WTC11 (cell line): ENCODE results near the gene LDB3. TPM values are rescaled to one million over a fixed set of nuclear protein-coding genes. Genes with fewer than 3 reads are reported as not detected.

Experiments
- ATAC-seq: fragments of 200-7000 bp; cut with Tn5 transposase; 2 replicates; pipeline ENCODE4 v1.10.0; 2021; ENCODE audit warnings: mild to moderate bottlenecking, moderate library complexity
- CTCF ChIA-PET: fragments of 300-600 bp; sonication (Branson Sonifier 250); formaldehyde crosslinking; loops from one replicate; lab custom pipeline; 2021; ENCODE audit warnings: antibody characterized with exemption; lab: Charles Lee
- POLR2A ChIA-PET: fragments of 350-600 bp; sonication (Branson Sonifier 250); formaldehyde crosslinking; loops from one replicate; lab custom pipeline; 2021; ENCODE audit warnings: antibody characterized with exemption; lab: Charles Lee
- DNase-seq: peaks from one replicate; pipeline ENCODE4 v3.0.0; 2021; ENCODE audit warnings: low spot score
- H3K27ac Mint-ChIP-seq: 2 replicates; pipeline ENCODE4 v1.8.0; 2021; ENCODE audit warnings: mixed read lengths
- H3K27me3 Mint-ChIP-seq: 2 replicates; pipeline ENCODE4 v1.8.0; 2021; ENCODE audit warnings: low read depth, mild to moderate bottlenecking, moderate library complexity, mixed read lengths
- H3K36me3 Mint-ChIP-seq: 2 replicates; pipeline ENCODE4 v1.8.0; 2021; ENCODE audit warnings: mixed read lengths
- H3K4me1 Mint-ChIP-seq: 2 replicates; pipeline ENCODE4 v1.8.0; 2022; ENCODE audit warnings: mixed read lengths
- H3K4me3 Mint-ChIP-seq: 2 replicates; pipeline ENCODE4 v1.8.0; 2021; ENCODE audit warnings: mild to moderate bottlenecking, moderate library complexity, mixed read lengths
- H3K9me3 Mint-ChIP-seq: 2 replicates; pipeline ENCODE4 v1.8.0; 2021; ENCODE audit warnings: mixed read lengths
- EMX1 ChIP-seq: fragments of 250-450 bp; sonication (Bioruptor Pico); IDR thresholded peaks from 2 replicates; pipeline ENCODE4 v1.8.0; 2021; ENCODE audit warnings: mild to moderate bottlenecking
- FOXP1 ChIP-seq: sonication (generic); formaldehyde crosslinking; IDR thresholded peaks from 2 replicates; pipeline ENCODE4 v1.8.0; 2022; ENCODE audit warnings: missing genetic modification reagents, mild to moderate bottlenecking, moderate library complexity, borderline replicate concordance
- GABPB1 ChIP-seq: sonication (generic); formaldehyde crosslinking; IDR thresholded peaks from 2 replicates; pipeline ENCODE4 v1.8.1; 2023; ENCODE audit warnings: mild to moderate bottlenecking, missing genetic modification reagents
- HMGA2 ChIP-seq: fragments of 250-450 bp; sonication (Bioruptor Pico); IDR thresholded peaks from 2 replicates; pipeline ENCODE4 v1.4.0; 2021; ENCODE audit warnings: mild to moderate bottlenecking, moderate library complexity
- MYBL2 ChIP-seq: sonication (generic); formaldehyde crosslinking; IDR thresholded peaks from 2 replicates; pipeline ENCODE4 v1.8.1; 2023; ENCODE audit warnings: mild to moderate bottlenecking, moderate library complexity, missing genetic modification reagents
- NR3C1 ChIP-seq: sonication (generic); formaldehyde crosslinking; conservative IDR thresholded peaks from 2 replicates; pipeline ENCODE4 v1.8.1; 2023; ENCODE audit warnings: low read depth, mild to moderate bottlenecking, missing genetic modification reagents
- RELA ChIP-seq: sonication (generic); formaldehyde crosslinking; IDR thresholded peaks from 2 replicates; pipeline ENCODE4 v1.8.1; 2022; ENCODE audit warnings: missing genetic modification reagents, mild to moderate bottlenecking, borderline replicate concordance
- TEAD1 ChIP-seq: sonication (generic); formaldehyde crosslinking; IDR thresholded peaks from 2 replicates; pipeline ENCODE4 v1.8.0; 2022; ENCODE audit warnings: mild to moderate bottlenecking, missing genetic modification reagents
- ZBTB21 ChIP-seq: sonication (generic); formaldehyde crosslinking; IDR thresholded peaks from 2 replicates; pipeline ENCODE4 v1.8.1; 2023; ENCODE audit warnings: mild to moderate bottlenecking, missing genetic modification reagents, borderline replicate concordance
- total RNA-seq: library from RNA; stranded (reverse); gene quantifications from 3 replicates; pipeline ENCODE4 v1.2.3, GENCODE V29; 2021
- TF ChIP-seq, protein P1 (sequence below): fragments of 250-450 bp; sonication (Bioruptor Pico); IDR thresholded peaks from 2 replicates; pipeline ENCODE4 v1.9.0; 2021; ENCODE audit warnings: moderate library complexity, mild to moderate bottlenecking, inconsistent platforms, borderline replicate concordance
- TF ChIP-seq, protein P2 (sequence below): sonication (generic); formaldehyde crosslinking; IDR thresholded peaks from 2 replicates; pipeline ENCODE4 v1.8.0; 2022; ENCODE audit warnings: mild to moderate bottlenecking, missing genetic modification reagents
- TF ChIP-seq, protein P3 (sequence below): sonication (generic); formaldehyde crosslinking; IDR thresholded peaks from 2 replicates; pipeline ENCODE4 v1.8.0; 2023; ENCODE audit warnings: mild to moderate bottlenecking, missing genetic modification reagents
- TF ChIP-seq, protein P4 (sequence below): sonication (generic); formaldehyde crosslinking; conservative IDR thresholded peaks from 2 replicates; pipeline ENCODE4 v1.8.1; 2023; ENCODE audit warnings: mild to moderate bottlenecking, low read depth, missing genetic modification reagents, moderate library complexity
- TF ChIP-seq, protein P5 (sequence below): sonication (generic); formaldehyde crosslinking; IDR thresholded peaks from 2 replicates; pipeline ENCODE4 v1.8.0; 2023; ENCODE audit warnings: missing genetic modification reagents, mild to moderate bottlenecking, borderline replicate concordance
- TF ChIP-seq, protein P6 (sequence below): sonication (generic); formaldehyde crosslinking; IDR thresholded peaks from 2 replicates; pipeline ENCODE4 v1.8.1; 2023; ENCODE audit warnings: mild to moderate bottlenecking, moderate library complexity, missing genetic modification reagents
- TF ChIP-seq, protein P7 (sequence below): fragments of 200-600 bp; IDR thresholded peaks from 2 replicates; pipeline ENCODE4 v1.8.0; 2022; ENCODE audit warnings: antibody characterized with exemption
- TF ChIP-seq, protein P8 (sequence below): sonication (generic); formaldehyde crosslinking; IDR thresholded peaks from 2 replicates; pipeline ENCODE4 v1.8.0; 2022; ENCODE audit warnings: missing genetic modification reagents

LDB3 gene
- total RNA-seq, 1 experiment from 2014 or later = 0.42 TPM

DNA sequence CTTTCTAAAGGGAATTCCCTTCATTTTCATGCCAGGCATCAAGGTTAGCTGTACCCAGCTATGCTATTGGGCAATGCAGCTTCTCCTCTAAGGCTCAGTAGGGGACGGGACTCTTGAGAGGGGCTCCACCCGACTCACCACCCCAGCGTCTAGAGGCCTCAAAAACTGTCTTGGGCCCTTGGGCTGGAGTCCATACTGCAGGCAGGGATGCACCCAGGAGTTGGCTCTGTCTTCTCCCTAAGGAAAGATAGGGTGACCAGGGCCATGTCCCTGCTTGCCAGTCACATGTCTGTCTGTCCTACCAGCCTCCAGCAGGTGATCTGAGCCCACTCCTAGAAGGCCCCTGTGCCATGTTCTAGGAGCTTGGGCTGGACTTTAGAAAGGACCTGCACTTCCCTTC is 12.7 kb upstream of the LDB3 start:
- no peak overlapping the region for H3K4me3 Mint-ChIP-seq
- no peak overlapping the region for H3K27ac Mint-ChIP-seq
- DNase-seq (peak; percentile 7), ATAC-seq (no peak)
- ChIA-PET CTCF (no interaction called here), POLR2A (no interaction called here)
- H3K27me3 Mint-ChIP-seq = no peaks in the 10 kb centered on the region
- H3K9me3 Mint-ChIP-seq = no peaks in the 10 kb centered on the region
- TF ChIP-seq, protein P1, sequence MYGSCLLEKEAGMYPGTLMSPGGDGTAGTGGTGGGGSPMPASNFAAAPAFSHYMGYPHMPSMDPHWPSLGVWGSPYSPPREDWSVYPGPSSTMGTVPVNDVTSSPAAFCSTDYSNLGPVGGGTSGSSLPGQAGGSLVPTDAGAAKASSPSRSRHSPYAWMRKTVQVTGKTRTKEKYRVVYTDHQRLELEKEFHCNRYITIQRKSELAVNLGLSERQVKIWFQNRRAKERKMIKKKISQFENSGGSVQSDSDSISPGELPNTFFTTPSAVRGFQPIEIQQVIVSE (CRISPR knock-in tag) = no peak
- TF ChIP-seq HMGA2 (CRISPR knock-in tag) = no peak
- TF ChIP-seq, protein P2, sequence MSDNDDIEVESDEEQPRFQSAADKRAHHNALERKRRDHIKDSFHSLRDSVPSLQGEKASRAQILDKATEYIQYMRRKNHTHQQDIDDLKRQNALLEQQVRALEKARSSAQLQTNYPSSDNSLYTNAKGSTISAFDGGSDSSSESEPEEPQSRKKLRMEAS = no peak
- no peaks in the 10 kb centered on the region for H3K36me3 Mint-ChIP-seq
- peaks cover 7% of the 10 kb centered on the region for H3K4me1 Mint-ChIP-seq

DNA sequence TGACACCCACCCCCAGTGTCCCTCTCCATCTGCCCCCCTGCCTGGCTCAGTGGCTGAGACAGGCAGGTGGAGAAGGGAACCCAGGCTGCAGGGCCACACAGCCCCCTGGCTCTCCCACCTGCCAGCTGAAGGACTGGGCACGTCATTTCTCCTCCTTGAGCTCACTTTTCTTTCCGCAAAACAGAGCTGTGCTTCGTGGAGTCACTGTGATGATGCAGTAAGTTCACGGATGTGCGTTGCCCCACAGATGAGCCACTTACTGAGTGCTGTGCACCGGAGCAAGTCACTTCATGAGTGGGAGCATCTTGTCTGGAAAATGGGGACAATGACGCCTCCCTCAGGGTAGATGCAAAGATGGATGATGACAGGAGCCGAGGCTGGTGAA is 11.3 kb upstream of the LDB3 start:
- Mint-ChIP-seq H3K4me1 (peaks cover 3% of the 10 kb centered on the region), H3K36me3 (no peaks in the 10 kb centered on the region), H3K9me3 (no peaks in the 10 kb centered on the region), H3K27me3 (no peaks in the 10 kb centered on the region), H3K27ac (no peak overlapping the region), H3K4me3 (no peak overlapping the region)
- CTCF ChIA-PET = no interaction called here
- no peak for ATAC-seq
- no peak for DNase-seq
- POLR2A ChIA-PET = no interaction called here
- TF ChIP-seq, protein P3, sequence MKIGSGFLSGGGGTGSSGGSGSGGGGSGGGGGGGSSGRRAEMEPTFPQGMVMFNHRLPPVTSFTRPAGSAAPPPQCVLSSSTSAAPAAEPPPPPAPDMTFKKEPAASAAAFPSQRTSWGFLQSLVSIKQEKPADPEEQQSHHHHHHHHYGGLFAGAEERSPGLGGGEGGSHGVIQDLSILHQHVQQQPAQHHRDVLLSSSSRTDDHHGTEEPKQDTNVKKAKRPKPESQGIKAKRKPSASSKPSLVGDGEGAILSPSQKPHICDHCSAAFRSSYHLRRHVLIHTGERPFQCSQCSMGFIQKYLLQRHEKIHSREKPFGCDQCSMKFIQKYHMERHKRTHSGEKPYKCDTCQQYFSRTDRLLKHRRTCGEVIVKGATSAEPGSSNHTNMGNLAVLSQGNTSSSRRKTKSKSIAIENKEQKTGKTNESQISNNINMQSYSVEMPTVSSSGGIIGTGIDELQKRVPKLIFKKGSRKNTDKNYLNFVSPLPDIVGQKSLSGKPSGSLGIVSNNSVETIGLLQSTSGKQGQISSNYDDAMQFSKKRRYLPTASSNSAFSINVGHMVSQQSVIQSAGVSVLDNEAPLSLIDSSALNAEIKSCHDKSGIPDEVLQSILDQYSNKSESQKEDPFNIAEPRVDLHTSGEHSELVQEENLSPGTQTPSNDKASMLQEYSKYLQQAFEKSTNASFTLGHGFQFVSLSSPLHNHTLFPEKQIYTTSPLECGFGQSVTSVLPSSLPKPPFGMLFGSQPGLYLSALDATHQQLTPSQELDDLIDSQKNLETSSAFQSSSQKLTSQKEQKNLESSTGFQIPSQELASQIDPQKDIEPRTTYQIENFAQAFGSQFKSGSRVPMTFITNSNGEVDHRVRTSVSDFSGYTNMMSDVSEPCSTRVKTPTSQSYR = no peak
- no peak for TF ChIP-seq EMX1 (CRISPR knock-in tag)
- no peak for TF ChIP-seq FOXP1 (CRISPR knock-in tag)
- TF ChIP-seq, protein P4, sequence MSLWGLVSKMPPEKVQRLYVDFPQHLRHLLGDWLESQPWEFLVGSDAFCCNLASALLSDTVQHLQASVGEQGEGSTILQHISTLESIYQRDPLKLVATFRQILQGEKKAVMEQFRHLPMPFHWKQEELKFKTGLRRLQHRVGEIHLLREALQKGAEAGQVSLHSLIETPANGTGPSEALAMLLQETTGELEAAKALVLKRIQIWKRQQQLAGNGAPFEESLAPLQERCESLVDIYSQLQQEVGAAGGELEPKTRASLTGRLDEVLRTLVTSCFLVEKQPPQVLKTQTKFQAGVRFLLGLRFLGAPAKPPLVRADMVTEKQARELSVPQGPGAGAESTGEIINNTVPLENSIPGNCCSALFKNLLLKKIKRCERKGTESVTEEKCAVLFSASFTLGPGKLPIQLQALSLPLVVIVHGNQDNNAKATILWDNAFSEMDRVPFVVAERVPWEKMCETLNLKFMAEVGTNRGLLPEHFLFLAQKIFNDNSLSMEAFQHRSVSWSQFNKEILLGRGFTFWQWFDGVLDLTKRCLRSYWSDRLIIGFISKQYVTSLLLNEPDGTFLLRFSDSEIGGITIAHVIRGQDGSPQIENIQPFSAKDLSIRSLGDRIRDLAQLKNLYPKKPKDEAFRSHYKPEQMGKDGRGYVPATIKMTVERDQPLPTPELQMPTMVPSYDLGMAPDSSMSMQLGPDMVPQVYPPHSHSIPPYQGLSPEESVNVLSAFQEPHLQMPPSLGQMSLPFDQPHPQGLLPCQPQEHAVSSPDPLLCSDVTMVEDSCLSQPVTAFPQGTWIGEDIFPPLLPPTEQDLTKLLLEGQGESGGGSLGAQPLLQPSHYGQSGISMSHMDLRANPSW (CRISPR knock-in tag) = no peak
- no peak for TF ChIP-seq RELA (CRISPR knock-in tag)
- TF ChIP-seq MYBL2 (CRISPR knock-in tag) = no peak
- TF ChIP-seq, protein P5, sequence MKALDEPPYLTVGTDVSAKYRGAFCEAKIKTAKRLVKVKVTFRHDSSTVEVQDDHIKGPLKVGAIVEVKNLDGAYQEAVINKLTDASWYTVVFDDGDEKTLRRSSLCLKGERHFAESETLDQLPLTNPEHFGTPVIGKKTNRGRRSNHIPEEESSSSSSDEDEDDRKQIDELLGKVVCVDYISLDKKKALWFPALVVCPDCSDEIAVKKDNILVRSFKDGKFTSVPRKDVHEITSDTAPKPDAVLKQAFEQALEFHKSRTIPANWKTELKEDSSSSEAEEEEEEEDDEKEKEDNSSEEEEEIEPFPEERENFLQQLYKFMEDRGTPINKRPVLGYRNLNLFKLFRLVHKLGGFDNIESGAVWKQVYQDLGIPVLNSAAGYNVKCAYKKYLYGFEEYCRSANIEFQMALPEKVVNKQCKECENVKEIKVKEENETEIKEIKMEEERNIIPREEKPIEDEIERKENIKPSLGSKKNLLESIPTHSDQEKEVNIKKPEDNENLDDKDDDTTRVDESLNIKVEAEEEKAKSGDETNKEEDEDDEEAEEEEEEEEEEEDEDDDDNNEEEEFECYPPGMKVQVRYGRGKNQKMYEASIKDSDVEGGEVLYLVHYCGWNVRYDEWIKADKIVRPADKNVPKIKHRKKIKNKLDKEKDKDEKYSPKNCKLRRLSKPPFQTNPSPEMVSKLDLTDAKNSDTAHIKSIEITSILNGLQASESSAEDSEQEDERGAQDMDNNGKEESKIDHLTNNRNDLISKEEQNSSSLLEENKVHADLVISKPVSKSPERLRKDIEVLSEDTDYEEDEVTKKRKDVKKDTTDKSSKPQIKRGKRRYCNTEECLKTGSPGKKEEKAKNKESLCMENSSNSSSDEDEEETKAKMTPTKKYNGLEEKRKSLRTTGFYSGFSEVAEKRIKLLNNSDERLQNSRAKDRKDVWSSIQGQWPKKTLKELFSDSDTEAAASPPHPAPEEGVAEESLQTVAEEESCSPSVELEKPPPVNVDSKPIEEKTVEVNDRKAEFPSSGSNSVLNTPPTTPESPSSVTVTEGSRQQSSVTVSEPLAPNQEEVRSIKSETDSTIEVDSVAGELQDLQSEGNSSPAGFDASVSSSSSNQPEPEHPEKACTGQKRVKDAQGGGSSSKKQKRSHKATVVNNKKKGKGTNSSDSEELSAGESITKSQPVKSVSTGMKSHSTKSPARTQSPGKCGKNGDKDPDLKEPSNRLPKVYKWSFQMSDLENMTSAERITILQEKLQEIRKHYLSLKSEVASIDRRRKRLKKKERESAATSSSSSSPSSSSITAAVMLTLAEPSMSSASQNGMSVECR (CRISPR knock-in tag) = no peak
- TF ChIP-seq GABPB1 = no peak
- TF ChIP-seq, protein P6, sequence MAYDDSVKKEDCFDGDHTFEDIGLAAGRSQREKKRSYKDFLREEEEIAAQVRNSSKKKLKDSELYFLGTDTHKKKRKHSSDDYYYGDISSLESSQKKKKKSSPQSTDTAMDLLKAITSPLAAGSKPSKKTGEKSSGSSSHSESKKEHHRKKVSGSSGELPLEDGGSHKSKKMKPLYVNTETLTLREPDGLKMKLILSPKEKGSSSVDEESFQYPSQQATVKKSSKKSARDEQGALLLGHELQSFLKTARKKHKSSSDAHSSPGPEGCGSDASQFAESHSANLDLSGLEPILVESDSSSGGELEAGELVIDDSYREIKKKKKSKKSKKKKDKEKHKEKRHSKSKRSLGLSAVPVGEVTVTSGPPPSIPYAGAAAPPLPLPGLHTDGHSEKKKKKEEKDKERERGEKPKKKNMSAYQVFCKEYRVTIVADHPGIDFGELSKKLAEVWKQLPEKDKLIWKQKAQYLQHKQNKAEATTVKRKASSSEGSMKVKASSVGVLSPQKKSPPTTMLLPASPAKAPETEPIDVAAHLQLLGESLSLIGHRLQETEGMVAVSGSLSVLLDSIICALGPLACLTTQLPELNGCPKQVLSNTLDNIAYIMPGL = no peak
- TF ChIP-seq, protein P7, sequence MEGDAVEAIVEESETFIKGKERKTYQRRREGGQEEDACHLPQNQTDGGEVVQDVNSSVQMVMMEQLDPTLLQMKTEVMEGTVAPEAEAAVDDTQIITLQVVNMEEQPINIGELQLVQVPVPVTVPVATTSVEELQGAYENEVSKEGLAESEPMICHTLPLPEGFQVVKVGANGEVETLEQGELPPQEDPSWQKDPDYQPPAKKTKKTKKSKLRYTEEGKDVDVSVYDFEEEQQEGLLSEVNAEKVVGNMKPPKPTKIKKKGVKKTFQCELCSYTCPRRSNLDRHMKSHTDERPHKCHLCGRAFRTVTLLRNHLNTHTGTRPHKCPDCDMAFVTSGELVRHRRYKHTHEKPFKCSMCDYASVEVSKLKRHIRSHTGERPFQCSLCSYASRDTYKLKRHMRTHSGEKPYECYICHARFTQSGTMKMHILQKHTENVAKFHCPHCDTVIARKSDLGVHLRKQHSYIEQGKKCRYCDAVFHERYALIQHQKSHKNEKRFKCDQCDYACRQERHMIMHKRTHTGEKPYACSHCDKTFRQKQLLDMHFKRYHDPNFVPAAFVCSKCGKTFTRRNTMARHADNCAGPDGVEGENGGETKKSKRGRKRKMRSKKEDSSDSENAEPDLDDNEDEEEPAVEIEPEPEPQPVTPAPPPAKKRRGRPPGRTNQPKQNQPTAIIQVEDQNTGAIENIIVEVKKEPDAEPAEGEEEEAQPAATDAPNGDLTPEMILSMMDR = no peak
- no peak for TF ChIP-seq TEAD1 (CRISPR knock-in tag)
- TF ChIP-seq ZBTB21 (CRISPR knock-in tag) = no peak
- TF ChIP-seq, protein P8, sequence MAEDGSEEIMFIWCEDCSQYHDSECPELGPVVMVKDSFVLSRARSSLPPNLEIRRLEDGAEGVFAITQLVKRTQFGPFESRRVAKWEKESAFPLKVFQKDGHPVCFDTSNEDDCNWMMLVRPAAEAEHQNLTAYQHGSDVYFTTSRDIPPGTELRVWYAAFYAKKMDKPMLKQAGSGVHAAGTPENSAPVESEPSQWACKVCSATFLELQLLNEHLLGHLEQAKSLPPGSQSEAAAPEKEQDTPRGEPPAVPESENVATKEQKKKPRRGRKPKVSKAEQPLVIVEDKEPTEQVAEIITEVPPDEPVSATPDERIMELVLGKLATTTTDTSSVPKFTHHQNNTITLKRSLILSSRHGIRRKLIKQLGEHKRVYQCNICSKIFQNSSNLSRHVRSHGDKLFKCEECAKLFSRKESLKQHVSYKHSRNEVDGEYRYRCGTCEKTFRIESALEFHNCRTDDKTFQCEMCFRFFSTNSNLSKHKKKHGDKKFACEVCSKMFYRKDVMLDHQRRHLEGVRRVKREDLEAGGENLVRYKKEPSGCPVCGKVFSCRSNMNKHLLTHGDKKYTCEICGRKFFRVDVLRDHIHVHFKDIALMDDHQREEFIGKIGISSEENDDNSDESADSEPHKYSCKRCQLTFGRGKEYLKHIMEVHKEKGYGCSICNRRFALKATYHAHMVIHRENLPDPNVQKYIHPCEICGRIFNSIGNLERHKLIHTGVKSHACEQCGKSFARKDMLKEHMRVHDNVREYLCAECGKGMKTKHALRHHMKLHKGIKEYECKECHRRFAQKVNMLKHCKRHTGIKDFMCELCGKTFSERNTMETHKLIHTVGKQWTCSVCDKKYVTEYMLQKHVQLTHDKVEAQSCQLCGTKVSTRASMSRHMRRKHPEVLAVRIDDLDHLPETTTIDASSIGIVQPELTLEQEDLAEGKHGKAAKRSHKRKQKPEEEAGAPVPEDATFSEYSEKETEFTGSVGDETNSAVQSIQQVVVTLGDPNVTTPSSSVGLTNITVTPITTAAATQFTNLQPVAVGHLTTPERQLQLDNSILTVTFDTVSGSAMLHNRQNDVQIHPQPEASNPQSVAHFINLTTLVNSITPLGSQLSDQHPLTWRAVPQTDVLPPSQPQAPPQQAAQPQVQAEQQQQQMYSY (CRISPR knock-in tag) = no peak
- TF ChIP-seq NR3C1 = no peak
